COLO668 (cell line): ENCODE results near the gene MIDN.

Source experiments
- DNase-seq: peaks from one replicate; lab custom pipeline; 2025; ENCODE audit not compliant: unreplicated experiment; lab: John Stamatoyannopoulos, UW

MIDN gene

DNA sequence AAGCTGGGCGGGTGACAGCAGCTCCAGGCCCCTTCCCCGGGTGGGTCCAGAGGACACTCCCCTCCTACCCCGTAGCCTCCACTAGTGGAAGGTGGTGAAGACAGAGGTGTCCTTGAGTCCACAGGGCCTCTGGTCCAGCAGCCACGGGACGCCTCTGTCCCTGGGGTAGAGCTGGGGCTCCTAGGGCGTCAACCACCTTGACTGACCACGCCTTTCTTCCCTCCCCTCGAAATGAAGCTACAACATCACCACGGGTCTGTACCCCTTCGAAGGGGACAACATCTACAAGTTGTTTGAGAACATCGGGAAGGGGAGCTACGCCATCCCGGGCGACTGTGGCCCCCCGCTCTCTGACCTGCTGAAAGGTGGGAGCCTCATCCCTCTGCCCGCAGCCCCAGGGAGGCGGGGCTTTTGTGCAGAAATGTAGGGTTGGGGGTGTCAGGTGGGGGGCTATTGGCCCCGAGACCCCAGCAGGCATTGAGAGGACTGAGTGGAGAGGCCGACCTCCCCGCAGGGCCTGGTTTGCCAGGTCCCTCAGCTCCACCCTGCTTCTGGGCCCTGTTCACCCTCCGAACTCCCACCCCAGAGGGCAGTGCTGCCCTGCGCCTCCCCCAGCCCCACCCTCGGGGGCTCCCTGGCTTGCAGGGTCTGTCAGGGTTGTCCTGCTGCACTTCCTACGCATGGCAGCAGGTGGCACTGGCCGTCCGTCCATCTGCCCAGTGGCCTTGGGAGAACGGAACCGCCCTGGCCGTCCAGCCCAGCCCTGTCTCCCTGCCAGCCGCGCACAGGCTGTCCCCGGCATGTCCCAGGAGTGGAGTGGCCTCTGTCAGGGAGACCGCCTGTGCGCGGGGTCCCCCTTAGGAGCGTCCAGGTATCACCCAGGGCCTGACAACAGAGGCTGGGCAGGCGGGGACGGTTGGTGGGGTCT is 27.1 kb upstream of the MIDN start:
- DNase-seq = peak; percentile 25

DNA sequence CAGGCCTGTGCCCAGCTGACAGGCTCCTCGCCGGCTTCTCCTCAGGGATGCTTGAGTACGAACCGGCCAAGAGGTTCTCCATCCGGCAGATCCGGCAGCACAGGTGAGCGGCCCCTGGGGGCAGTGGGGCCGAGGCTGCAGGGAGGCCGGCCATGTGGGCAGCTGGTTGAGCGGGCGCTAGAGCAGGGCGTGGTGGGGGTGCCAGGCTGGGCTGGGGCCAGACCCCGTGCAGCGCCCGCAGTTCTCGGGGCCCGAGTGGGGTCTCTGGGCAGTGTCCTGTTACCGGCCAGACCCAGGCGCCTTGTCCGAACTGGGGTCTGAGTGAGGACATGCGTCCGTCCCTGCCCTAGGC is 26.5 kb upstream of the MIDN start:
- no peak for DNase-seq

DNA sequence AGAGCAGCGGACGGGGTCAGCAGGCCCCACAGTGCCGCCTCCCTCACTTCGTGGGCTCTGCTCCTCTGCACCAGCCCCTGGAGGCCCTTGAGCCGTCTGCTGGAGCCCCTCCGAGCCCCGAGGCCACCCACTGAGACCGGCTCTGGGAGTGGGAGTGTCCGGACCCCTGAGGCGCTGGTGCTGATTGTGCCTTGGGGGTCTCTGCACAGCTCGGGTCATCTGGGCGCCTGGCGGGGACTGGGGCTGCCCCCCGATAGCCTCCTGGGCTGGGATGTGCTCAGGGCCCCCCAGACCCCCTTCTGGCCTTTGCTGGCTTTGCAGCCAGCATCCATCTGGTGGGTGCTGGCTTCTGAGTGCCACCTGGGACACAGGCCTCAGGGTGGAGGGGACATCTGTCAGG is 26.0 kb upstream of the MIDN start:
- no peak for DNase-seq

DNA sequence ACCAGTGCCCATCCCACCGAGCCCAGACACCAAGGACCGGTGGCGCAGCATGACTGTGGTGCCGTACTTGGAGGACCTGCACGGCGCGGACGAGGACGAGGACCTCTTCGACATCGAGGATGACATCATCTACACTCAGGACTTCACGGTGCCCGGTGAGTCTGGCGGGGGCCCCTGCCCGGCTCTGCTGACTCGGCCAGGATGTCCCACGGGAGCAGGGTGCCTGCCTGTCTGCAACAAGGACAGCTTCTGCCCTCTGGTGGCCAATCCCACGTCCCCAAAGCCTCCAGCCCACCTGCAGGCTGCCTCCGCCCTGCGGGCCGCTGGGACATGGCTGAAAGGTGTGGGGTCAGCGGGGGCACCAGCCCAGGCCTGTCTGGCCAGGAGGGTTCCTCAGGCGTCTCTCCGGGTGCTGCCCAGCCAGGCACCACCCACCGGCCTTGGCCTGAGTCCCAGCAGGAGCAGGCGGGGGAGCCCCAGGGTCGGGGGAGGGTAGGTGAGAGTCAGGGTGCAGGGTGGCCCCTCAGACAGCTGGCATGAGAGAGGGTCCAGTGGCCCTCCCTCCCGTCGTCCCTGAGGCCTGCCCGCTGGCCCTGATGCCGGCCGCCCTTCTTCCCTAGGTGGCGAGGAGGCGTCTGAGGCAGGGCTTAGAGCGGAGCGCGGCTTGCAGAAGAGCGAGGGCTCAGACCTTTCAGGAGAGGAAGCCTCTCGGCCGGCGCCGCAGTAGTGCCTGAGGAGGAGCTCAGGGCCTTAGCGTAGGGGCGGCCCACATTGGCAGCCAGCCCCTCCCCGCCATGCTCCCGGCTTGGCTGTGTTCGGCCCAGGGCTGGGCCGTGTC is 25.1 kb upstream of the MIDN start:
- peak; percentile 17 for DNase-seq

DNA sequence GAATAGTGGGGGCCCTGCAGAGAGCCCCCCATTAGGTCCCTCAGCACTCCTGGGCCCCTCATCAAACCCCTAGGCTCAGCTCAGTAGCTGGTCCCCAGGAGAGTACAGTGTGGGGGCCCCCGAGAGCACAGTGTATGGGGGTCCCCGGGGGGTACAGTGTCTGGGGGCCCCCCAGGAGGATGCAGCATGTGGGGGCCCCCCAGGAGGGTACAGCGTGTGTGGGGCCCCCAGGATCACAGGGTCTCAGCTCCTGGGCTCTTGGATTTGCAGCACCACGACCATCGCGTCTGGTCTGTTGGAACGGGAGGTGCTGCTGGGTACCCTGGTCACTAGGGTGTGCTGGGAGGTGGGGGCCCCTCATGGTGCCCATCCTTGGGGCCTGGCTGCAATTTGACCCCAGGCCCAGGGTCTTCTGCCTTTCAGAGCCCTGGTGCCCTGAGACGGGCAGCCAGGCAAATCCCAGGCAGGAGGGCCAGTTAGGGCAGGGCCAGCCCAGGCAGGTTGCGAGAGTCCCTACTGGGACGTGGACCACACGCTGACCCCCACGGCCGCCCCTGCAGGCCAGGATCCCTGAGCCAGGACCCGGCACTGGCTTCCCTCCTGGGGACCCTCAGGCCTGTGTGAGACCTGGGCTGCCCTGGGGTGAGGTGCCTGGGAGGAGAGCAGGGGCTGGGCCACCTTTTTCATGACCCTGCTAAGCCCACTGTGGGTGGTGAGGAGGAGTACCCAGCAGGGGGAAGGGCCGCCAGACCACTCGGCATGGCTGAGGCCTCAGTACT is 24.1 kb upstream of the MIDN start:
- DNase-seq = no peak

DNA sequence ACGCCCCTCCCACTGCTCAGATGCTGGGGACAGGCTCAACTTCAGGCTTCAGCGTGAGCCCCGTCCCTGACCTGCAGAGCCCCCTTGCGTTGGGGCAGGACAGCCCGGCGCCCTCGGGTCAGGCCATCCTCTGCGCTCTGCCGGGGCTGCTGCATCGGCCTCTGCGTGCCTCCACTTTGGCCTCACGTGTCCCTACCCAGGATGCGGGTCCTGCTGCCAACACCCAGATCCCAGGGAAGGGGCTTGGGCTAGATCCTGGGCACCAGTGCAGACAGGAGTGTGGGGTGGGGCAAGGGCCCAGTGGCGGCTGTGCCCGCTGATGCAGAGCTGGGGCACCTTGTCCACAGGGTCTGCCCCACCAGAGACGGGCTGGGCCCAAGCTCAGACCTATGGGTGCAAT is 23.5 kb upstream of the MIDN start:
- DNase-seq = no peak

DNA sequence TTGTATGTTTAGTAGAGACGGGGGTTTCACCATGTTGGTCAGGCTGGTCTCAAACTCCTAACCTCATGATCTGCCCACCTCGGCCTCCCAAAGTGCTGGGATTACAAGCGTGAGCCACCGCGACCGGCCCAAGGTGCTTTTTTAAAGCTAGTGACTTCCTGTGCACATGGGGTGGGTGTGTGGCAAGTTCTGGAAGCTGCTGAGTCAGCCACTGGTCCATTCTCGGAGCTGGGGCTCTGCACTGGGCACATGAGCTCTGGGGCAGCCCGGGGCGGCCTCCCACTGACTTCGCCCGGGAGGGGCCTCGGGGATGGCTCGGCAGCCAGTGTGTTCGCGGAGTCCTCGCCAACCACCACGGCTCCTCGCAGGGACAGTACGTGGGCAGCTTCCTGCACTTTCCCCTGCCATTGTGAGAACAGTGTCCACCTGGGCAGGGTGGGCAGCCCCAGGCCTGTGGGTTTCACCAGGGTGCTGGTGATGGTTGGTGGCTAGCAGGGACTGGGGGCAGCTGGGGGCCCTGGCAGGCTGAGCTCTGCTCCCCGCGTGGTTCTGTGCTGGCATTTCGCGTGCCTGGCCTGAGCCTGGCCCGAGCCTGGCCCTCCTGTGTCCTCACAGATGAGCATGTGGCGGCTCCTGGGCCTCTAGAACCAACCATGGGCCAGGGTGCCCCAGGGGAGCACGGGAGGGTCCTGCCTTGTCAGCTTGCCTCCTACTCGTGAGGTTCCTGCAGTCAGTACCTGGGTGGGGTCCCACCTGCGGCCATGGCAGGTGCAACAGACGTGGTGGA is 22.8 kb upstream of the MIDN start:
- no peak for DNase-seq

DNA sequence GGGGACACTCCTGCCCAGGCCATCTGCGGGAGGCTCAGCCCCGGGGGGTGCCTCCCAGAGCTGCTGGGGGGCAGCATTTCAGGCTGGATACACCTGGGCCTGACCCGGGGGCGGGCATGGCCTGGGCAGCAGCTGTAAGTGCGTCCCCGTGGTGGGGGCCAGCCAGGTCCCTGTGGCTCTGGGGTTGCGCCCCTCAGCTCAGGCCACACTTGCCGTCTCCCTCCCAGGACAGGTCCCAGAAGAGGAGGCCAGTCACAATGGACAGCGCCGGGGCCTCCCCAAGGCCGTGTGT is 22.2 kb upstream of the MIDN start:
- DNase-seq = no peak

DNA sequence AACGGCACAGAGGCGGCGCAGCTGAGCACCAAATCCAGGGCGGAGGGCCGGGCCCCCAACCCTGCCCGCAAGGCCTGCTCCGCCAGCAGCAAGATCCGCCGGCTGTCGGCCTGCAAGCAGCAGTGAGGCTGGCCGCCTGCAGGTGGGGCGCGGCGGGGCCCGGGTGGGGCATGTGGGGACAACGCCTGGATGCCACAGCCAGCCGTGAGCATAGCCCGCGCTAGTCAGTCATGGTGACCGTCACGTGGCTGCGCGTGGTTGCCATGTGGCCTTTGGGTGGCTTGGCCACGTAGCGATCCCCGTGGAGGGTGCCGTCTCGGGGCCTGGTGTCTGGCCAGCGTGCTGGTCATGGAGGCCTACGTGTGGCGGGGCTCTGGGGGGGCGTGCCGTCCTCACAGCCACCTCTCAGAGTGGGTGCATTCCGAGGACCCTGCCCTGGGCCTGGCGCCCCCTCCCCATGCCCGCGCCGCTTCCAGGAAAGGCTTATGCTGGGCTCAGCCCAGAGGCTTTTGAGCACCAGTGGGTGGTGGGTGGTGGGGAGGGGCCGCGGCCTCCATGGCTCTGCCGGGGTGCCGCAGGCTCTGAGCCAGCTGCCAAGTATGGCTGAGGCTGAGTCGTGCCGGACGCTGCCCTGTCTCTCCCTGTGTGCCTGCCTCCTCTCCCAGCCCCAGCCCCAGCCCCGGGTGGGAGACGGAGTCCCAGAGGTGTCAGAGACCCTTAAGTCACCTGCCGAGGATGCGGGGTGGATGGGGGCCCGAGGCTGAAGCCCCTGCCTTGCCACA is 21.7 kb upstream of the MIDN start:
- no peak for DNase-seq

DNA sequence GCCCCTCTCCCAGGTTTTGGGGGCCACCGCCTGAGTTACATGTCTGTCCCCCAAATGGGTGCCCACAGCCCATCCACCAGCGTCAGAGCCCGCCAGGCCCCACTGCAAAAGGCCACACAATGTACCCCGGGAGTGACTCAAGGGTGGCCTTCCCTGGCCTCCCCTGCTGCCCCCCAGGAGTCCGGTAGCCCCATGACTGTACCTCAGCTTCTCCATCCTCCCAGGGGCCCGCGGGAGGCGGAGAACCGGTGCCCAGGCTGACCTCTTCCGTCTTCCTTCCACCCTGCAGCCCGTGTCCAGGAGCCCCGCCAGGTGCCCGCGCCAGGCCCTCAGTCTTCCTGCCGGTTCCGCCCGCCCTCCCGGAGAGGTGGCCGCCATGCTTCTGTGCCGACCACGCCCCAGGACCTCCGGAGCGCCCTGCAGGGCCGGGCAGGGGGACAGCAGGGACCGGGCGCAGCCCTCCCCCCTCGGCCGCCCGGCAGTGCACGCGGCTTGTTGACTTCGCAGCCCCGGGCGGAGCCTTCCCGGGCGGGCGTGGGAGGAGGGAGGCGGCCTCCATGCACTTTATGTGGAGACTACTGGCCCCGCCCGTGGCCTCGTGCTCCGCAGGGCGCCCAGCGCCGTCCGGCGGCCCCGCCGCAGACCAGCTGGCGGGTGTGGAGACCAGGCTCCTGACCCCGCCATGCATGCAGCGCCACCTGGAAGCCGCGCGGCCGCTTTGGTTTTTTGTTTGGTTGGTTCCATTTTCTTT is 20.9 kb upstream of the MIDN start:
- no peak for DNase-seq

DNA sequence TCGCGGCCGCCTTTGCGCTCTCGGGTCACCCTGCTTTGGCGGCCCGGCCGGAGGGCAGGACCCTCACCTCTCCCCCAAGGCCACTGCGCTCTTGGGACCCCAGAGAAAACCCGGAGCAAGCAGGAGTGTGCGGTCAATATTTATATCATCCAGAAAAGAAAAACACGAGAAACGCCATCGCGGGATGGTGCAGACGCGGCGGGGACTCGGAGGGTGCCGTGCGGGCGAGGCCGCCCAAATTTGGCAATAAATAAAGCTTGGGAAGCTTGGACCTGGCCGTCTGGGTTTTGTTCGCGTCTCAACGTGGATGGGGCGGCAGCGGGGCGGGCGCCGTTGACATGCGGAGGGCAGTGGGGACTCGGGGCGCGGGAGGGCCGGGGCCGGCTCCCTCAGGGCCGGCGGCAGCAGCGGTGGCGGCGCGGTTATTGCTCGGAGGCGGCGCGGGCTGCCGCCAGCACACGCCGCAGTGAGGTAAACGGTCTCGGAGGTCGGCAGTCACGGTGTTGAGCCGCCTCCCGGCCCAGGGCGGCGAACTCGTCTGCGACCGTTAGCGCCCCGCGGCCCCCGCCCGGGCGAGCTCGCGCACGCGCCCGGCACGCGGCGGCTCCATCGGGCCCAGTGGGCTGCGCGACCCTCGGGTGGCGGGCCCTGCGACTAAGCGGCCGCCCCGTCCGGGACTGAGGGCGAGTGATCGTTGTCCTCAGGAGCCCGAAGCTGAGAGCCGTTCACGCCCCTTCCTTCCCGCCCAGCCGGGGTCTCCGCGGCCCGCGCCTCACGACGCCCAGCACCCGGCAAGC is 20.0 kb upstream of the MIDN start:
- no peak for DNase-seq

DNA sequence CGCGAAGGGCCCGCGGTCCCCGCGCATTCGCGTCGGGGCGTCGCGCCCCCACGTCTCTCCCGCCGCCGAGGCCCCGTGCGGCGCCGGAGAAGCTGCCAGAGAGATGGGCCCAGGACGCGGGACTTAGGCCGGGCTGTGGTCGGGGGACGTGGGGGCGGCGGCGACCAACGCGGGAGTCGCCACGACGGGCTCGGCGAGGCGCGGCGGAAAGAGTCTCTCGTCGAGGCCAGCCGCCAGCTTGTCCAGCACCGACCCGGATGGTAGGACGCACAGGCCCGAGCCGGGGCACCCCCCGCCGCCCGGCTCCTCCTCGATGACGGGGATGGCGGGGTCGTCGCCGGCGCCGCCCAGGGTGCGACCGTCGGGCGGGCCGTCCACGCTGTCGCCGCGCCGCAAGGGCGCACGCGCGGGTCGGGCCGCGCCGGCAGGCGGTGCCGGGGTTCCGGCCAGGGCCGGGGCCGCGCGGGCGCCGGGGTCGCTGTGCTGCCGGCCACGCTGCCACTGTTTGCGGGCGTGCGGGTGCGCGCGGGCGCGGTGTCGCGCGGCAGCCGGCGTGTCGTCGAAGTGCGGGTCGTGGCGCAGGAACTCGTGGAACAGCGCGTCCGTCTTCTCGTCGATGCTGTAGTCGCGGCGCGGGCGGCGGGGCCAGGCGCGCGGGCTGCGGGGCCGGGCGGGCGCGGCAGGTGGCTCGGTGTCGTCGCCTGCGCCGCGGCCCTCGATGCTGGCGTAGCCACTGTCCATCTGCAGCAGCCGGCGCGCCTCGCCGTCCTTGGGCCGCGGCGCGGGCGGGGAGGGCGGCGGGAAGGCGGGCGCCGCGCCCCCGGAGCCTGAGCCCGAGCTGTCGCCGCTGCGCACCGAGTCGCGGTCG is 19.1 kb upstream of the MIDN start:
- no peak for DNase-seq

DNA sequence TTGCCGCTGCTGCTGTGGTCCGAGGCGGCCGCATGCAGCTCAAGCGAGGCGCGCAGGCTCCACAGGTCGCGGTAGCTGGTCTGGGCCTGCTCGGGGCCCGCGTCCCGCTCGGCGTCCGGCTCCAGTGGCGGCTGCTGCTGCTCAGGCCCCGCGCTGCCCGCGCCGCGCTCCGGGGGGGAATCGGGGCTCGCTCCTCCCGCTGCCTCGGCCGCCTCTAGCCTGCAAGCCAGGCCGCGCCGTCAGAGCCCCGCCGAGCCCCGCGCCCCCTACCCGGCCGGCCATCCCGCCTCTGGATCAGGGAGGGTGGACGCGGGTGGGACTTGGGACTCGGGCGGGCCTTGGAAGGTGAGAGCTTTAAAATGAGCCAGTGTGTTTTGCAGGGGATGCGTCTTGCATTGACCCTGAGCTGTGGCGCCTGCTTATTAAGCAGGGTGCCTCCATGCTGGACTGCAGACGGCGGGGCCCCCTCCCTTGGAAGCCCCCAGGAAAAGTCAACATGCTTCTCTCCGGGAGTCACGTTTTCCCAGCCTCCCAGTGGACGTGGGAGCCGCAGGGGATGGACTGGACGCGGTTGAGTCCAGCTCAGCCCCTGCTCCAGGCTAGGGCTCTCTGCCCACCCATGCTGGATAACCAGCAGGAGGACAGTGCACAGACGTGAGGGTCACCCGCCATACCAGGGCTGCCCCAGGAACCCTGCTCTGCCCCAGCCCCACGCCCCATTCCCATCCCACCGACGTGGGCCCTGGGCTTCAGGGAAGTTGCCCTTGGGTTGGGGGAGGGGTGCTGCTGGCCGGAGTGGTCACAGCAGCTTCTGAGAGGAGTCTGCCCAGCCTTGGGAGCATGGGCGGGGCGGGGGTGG is 18.2 kb upstream of the MIDN start:
- DNase-seq = no peak

DNA sequence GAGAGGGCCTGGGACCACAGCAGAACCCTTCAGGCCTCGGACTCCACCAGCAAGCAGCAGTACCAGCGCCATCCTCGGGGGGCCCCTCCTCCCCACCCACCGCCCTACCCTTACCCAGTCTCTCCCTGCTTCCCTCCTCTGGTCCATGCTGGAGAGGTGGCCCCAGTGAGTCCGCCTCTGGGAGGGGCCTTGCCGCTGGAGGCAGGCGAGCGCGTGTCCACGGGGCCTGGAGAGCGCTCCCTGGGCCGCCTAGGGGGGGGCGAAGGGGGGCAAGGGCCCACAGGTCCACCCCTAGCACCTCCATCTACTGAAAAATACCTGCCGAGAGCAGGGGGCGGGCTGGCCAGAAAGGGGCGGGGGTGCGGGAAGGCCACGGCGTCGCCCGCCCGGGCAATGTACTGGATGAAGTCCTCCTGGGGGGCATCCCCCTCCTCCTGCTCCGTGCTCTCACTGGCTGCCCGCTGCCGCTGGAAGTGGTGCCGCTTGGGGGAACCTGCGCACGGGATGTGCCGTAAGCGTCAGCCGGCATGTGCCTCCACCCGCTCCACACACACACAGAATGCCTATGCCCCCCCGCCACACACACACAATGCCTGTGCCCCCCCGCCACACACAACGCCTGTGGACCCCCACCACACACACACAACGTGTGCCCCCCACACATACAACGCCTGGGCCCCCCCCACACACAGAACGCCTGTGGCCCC is 17.4 kb upstream of the MIDN start:
- no peak for DNase-seq

DNA sequence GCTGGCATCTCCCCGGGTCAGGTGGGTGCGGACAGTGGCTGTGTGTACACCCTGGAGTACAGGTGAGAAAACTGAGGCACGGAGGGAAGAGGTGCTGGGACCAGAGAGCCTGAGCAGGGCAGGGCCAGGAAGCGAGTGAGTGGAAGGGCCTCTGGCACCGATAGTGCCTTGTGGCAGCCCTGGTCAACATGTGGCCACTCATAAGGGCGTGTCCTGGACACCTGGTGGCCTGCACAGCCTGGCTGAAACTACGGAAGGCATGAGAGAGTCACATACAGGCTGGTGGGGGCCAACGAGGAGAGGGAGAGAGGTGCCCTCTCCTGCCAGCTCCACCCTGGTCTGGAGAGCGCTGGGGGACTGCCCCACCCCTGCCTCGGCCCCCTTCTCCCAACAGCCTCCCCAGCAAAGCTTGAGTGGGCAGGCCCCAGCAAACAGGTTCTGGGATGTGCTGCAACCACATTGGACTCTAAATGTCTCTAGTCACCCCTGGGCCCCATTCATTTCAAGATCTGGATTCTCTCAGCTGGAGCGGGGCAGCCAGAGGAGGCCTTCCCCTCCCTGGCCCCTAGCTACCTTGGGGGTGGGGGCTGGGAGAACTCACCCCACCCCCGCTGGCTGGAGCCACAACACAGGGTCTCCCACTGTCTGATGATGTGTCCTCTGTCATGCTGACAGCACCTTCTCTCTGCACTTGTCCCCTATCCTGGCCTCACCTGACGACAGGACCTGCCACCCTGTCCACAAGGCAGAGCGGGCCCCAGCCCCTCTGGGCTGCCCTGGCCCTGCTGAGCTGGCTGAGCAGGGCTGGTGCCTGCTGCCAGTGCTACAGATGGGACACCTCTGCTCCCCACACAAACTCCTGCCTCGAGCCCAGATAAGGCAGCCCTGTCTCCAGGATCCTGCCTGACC is 16.4 kb upstream of the MIDN start:
- DNase-seq = no peak
